Body of pancreas (tissue), 4 donors: ENCODE data around the gene SYNPO2L. TPM values are rescaled to one million over a fixed set of nuclear protein-coding genes. Genes with fewer than 3 reads are reported as not detected.
A peak's percentile ranks its signal among the peaks of the same experiment; 100 is the strongest.
"Not testable (repeated sequence)": the region's sequence is repeated elsewhere in the genome, so short reads cannot be mapped to it uniquely, and the experiment has no call there.

Experiments used
- ATAC-seq: fragments of 150-250 bp; one replicate; pipeline ENCODE4 v1.9.1; 2016
- DNase-seq, 4 donors: peaks; one replicate each; pipeline ENCODE4 v3.0.0-alpha.2; 2019
- H3K27ac ChIP-seq, 4 donors: fragments of 200-600 bp; sonication (generic); 1 replicate in 3 of 4; 2 replicates in 1 of 4; pipeline versions ENCODE4 v1.5.1 to v1.6.1; 2016 to 2019; ENCODE audit warnings: mild to moderate bottlenecking in 1 of 4, mixed read lengths in 1 of 4, moderate library complexity in 1 of 4
- H3K27me3 ChIP-seq, 2 donors: fragments of 200-600 bp; sonication (generic); one replicate each; pipeline ENCODE4 v1.6.0; 2016; ENCODE audit warnings: mild to moderate bottlenecking in 1 of 2
- H3K36me3 ChIP-seq, 2 donors: fragments of 200-600 bp; sonication (generic); replicated peaks in 1 of 2; 2 replicates each; pipeline ENCODE4 v1.5.1; 2016; ENCODE audit warnings: low read depth in 2 of 2; ENCODE audit not compliant: insufficient read depth in 1 of 2
- H3K4me1 ChIP-seq: fragments of 200-600 bp; sonication (generic); one replicate; pipeline ENCODE4 v1.6.0; 2016
- H3K4me3 ChIP-seq, 2 donors: fragments of 200-600 bp; sonication (generic); 1 replicate in 1 of 2; 2 replicates in 1 of 2; pipeline ENCODE4 v1.5.1; 2016 to 2019
- H3K9me3 ChIP-seq, 3 donors: fragments of 200-600 bp; sonication (generic); 1 replicate in 2 of 3; 2 replicates in 1 of 3; pipeline ENCODE4 v1.5.1; 2016
- CTCF ChIP-seq, 7 experiments: fragments of 450-650 bp in 4 of 7; fragments of 200-600 bp in 3 of 7; sonication (generic) in 3 of 7; IDR thresholded peaks; one replicate each; pipeline ENCODE4 v1.5.1; 2016 to 2019; ENCODE audit warnings: antibody characterized with exemption in 7 of 7
- POLR2A ChIP-seq, 3 donors: fragments of 450-650 bp; IDR thresholded peaks; one replicate each; pipeline ENCODE4 v1.6.1; 2016; ENCODE audit warnings: antibody characterized with exemption in 3 of 3, mild to moderate bottlenecking in 2 of 3
- WGBS, 2 donors: methylation state at CpG; one replicate each; pipeline ENCODE4 v1.1.5; 2017; 5-methylcytosine and 5-hydroxymethylcytosine counted together
- intact Hi-C: fragments of 100-400 bp; cut with DNase I; formaldehyde crosslinking; loops from one replicate; pipeline ENCODE4 v1.15.1; 2023
- total RNA-seq, 2 donors: library from RNA; depleted of rRNA; stranded (reverse); fragments of >200 nt; gene quantifications; one replicate each; pipeline ENCODE4 v1.1.0, GENCODE V29; 2016

SYNPO2L gene
- total RNA-seq, 2 donors from 2014 or later, result not detected

GRCh38 chr10:73666153-73666809 lies 10.5 kb upstream of the SYNPO2L start:
- H3K4me3 ChIP-seq, intact Hi-C loops, H3K9me3 ChIP-seq, H3K36me3 ChIP-seq, H3K27me3 ChIP-seq, ATAC-seq: not testable (repeated sequence)
- WGBS, 2 donors, result 30 to 45% methylated on average over 3 to 4 of the region's 5 CpGs
- DNase-seq, result peak in 3 of 4 donors; percentile 10 to 44 (median 26)
- Histone ChIP-seq H3K27ac (peak overlapping the region in 3 of 4 donors; percentile 26 to 50 (median 47)), H3K4me1 (peaks cover 25% of the 10 kb centered on the region)

DNA sequence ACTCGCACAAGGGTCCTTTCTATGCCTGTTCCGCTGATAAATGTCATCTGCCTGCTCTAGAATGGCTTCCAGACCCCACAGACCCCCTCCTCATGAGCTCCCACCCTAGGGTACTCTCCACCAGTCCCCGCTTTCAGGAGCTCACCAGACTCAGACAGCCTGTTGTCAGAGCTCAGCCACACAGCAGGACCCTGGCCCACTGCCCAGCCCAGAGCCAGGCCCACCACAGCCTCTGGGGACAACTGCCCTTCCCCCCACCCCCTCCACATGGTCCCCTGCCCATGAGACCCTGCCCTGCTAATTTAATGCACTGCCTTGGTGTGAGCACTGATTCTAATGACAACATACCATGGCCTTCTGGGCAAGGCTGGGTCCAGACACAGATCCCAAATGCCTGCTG lies 9.8 kb upstream of the SYNPO2L start:
- Histone ChIP-seq H3K27ac (peak overlapping the region in 3 of 4 donors; percentile 17 to 47 (median 26)), H3K4me1 (peaks cover 25% of the 10 kb centered on the region)
- intact Hi-C loops, H3K36me3 ChIP-seq, H3K9me3 ChIP-seq, ATAC-seq, DNase-seq, H3K4me3 ChIP-seq, H3K27me3 ChIP-seq: not testable (repeated sequence)
- 91 to 100% methylated on average over 2 to 3 of the region's 3 CpGs for WGBS, 2 donors

- intact Hi-C loops, H3K27me3 ChIP-seq, ATAC-seq, H3K9me3 ChIP-seq, H3K4me3 ChIP-seq, H3K36me3 ChIP-seq, H3K27ac ChIP-seq: not testable (repeated sequence)
- H3K4me1 ChIP-seq, result peaks cover 25% of the 10 kb centered on the region
- peak; percentile 23 to 43 (median 33) for DNase-seq
- 77 to 83% methylated on average over 9 to 12 of the region's 13 CpGs for WGBS, 2 donors
These were observed 8.6 kb upstream of the SYNPO2L start for GRCh38 chr10:73664156-73665040.

DNA sequence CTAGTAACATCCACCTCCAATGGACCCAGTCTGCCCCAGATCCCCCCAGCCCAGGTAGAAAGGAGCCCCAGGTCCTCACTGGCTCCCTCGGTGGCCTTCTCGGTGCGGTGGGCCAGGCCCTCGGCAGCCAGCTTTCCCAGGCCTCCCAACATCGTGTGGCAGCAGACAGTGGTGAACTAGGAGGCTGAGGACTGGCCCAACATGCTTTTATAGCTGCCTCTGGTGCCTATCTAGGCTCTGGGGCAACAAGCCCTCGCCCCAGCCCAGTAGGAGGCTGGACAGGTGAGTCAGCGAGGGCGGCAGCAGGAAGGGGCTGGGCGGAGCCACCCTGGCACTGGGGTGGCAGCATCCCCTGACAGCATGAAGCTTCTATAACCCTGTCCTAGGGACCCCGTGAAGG lies 7.8 kb upstream of the SYNPO2L start:
- H3K4me3 ChIP-seq, H3K36me3 ChIP-seq, intact Hi-C loops, H3K9me3 ChIP-seq, H3K27me3 ChIP-seq, ATAC-seq, DNase-seq, H3K27ac ChIP-seq: not testable (repeated sequence)
- 83 to 87% methylated on average over 5 to 10 of the region's 10 CpGs for WGBS, 2 donors
- H3K4me1 ChIP-seq, result peaks cover 25% of the 10 kb centered on the region

DNA sequence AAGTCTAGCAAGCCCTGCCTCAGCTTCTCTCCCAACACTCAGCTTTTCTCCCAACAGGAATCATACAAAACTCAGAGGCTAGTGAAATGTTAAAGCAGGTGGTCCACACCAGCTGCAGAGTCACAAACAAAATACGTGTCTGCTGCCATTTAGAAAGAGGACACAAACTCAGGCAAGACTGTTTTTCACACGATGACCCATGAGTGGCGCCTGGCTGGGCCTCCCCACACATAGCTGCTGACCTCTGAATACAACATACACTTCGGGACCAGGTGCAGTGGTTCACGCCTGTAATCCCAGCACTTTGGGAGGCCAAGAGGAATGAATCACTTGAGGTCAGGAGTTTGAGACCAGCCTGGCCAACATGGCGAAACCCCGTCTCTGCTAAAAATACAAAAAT lies 6.9 kb upstream of the SYNPO2L start:
- H3K9me3 ChIP-seq, intact Hi-C loops, DNase-seq, H3K36me3 ChIP-seq, ATAC-seq, H3K4me3 ChIP-seq, H3K27me3 ChIP-seq, H3K27ac ChIP-seq: not testable (repeated sequence)
- 81 to 85% methylated on average over 7 of the region's 7 CpGs for WGBS, 2 donors
- H3K4me1 ChIP-seq, result peaks cover 25% of the 10 kb centered on the region

DNA sequence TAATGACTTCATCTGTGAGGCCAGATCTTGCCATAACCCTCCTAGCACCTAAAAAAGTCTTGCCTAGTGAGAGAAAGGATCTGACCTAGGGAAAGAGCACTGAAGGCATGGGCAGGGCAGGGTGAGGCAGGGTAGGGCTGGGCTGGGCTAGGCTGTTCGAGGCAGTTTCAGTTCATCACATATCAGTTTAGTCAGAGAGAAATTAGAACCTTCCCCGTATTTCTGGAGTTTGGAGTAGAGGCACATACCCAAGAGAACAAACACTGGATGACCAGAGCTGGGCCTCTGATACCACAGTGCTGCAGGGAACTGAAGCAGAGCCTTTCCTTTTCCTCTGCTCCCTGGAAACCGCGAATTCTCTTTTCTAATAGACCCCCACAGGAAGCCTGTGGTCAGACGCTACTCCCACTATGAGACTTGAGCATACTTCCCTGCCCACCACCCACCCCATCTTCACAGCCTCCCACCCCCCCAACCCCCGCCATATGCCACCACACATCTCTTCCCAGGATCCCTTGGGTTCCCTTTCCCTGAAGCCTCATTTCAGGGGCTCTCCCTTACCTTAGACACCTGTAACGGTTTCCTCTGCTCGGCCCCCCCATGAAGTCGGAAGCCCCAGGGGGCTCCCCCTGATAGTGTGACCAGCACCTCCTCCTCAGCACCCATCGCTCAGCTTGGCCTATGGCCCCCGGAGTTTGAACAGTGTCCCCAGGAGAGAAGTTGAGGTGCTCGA lies 406 bp downstream of the SYNPO2L start:
- DNase-seq (no peak), ATAC-seq (no peak)
- 77 to 87% methylated on average over 12 of the region's 12 CpGs for WGBS, 2 donors
- intact Hi-C loops, result no loop called here
- no peak overlapping the region for H3K4me3 ChIP-seq
- no peaks in the 10 kb centered on the region for H3K9me3 ChIP-seq
- H3K27me3 ChIP-seq, result no peaks in the 10 kb centered on the region
- H3K4me1 ChIP-seq, result no peaks in the 10 kb centered on the region
- no peaks in the 10 kb centered on the region for H3K36me3 ChIP-seq
- no peak for TF ChIP-seq CTCF (IDR thresholded peaks at IDR 0.05)
- no peak for TF ChIP-seq POLR2A (IDR thresholded peaks at IDR 0.05)
- H3K27ac ChIP-seq, result no peak overlapping the region

- DNase-seq (no peak), ATAC-seq (no peak)
- Histone ChIP-seq H3K4me3 (no peak overlapping the region), H3K36me3 (no peaks in the 10 kb centered on the region), H3K9me3 (no peaks in the 10 kb centered on the region), H3K27ac (no peak overlapping the region), H3K4me1 (peaks cover 3% of the 10 kb centered on the region), H3K27me3 (no peaks in the 10 kb centered on the region)
- 74 to 78% methylated on average over 3 of the region's 3 CpGs for WGBS, 2 donors
- TF ChIP-seq CTCF (IDR thresholded peaks at IDR 0.05) (no peak), POLR2A (IDR thresholded peaks at IDR 0.05) (no peak)
- intact Hi-C loops, result no loop called here
These were observed 2.1 kb downstream of the SYNPO2L start for GRCh38 chr10:73653701-73654100.
